ENCODE data around the gene PEX7. TPM values are rescaled to one million over a fixed set of nuclear protein-coding genes. Genes with fewer than 3 reads are reported as not detected.
A peak's percentile ranks its signal among the peaks of the same experiment; 100 is the strongest.
"Not testable (repeated sequence)": the region's sequence is repeated elsewhere in the genome, so short reads cannot be mapped to it uniquely, and the experiment has no call there.

Gene PEX7
- total RNA-seq, 1 experiment from 2014 or later: 17.2 TPM

- DNase-seq (ENCODE audit: low read depth): no peak
Measured at GRCh38 chr6:136790411-136791295, 31.7 kb upstream of the PEX7 start.

- DNase-seq (ENCODE audit: low read depth): peak; percentile 56
Measured at GRCh38 chr6:136791296-136792094, 30.9 kb upstream of the PEX7 start.

GRCh38 chr6:136792095-136792409, 30.3 kb upstream of the PEX7 start:
- DNase-seq (ENCODE audit: low read depth): no peak

DNA sequence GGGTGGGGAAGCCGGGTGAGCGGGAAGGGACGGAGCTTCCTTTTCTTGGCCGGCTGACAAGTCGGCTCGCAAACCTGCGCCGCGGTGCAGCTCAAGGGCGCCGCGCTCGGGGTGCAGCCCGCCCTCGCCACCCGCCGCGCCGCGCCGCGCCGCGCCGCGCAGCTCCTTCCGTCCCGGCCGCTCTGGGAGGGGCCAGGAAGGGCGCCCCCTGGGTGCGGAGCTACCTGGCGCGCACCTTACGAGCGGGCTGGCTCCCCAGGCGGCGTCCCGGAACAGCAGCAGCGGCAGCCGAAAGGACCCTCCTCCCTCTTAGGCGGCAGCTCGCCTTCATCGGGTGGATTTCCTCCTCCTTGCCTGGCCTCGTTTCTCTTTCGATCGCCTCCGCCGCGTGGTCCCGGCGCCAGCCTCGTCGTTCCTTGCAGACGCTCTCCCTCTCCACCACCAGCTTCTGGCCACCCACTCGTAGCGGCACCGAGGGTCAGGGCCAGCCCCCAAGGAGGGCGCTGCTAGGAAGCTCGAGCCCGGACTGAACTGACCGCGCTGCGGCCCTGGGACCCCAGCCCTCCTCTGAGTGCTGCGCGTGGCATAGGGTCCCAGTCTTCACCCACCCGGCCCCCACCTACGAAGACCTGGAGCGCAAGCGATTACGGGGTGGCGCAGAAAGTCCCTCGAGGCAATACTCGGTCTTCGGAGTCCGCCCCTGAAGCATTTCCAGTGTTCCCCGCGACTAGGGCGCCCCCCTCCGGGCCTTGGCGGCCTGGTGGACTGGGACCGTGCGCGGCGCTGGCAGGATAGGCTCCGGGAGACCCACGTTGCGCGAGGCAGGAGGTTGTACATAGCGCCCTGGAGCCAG, 29.8 kb upstream of the PEX7 start, which contains the start of gene MAP3K5:
MAP3K5 (minus strand) TSS at position 68 of the 853 bp plus-strand sequence. CDS start 320 bp downstream, outside the sequence.
- peak; percentile 86 for DNase-seq (ENCODE audit: low read depth)

- no peak for DNase-seq (ENCODE audit: low read depth)
Measured at GRCh38 chr6:136793363-136793762, 29.0 kb upstream of the PEX7 start.

DNA sequence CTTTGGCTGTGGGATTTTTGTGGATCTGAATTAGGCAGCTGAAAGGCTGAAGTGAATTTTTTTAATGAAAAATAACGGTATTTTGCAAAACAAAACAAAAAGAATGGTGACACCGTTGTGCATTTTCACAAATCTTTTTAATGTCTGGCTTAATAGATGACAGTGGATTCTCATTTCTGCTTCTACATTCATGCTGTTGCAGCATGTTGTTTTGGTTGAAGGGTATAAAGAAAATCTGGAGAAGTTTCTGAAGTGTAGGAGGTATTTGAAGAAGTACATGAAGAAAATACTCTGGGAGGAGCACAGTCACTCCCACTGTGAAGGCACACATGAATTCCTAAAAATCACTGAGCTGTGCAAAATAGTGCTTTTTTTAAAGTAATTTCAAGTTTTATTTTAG, 27.0 kb upstream of the PEX7 start:
- DNase-seq (ENCODE audit: low read depth): no peak

DNA sequence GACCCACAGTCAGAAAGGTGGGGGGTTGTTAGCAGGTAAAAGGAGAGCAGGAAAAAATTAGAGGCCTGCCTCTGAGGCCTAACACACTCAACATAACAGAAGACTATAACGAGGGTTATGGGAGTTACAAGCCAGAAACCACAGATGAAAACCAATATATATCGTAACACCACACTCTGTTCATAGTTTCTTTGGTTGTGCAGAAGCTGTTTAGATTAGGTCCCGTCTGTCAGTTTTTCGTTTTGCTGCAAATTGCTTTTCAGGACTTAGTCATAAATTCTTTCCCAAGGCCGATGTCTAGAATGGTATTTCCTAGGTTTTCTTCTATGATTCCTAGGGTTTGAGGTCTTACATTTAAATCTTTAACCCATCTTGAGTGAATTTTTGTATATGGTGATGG, 26.4 kb upstream of the PEX7 start:
- DNase-seq (ENCODE audit: low read depth): no peak

DNA sequence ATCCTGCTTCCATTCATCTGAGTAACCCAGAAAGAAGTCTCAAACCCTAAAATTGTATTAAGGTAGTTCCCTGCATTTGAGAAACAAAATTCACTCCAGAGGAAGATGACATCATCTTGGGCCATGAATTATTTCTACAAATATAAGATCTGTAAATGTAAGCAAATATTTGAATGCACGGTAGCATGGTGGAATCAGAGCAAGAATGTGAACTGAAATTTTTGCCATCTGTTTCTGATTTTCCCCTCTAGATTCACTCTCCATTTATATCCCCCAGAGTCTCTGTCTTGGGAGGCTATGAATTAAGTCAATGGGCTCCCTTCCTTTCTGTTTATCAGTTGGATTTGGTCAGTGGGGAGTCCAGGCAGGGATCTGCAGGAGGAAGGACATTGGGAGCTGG, 24.3 kb upstream of the PEX7 start:
- no peak for DNase-seq (ENCODE audit: low read depth)

DNA sequence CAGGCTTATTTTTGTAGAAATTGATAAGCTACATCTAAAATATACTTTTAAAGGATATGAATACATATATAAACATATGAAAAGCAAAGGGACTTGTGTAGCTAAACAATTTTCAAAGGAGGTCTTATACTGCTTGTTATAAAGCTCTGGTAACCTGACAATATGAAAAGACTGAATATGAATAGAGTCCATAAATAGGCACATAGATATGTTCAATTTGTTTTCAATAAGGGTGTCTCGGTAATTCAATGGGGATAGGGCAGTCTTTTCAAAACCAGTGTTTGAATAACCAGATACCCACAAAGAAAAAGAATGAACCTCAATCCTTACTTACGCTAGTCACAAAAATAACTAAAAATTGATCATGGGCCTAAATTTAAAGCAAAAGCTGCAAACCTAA, 20.8 kb upstream of the PEX7 start:
- DNase-seq (ENCODE audit: low read depth): no peak

DNA sequence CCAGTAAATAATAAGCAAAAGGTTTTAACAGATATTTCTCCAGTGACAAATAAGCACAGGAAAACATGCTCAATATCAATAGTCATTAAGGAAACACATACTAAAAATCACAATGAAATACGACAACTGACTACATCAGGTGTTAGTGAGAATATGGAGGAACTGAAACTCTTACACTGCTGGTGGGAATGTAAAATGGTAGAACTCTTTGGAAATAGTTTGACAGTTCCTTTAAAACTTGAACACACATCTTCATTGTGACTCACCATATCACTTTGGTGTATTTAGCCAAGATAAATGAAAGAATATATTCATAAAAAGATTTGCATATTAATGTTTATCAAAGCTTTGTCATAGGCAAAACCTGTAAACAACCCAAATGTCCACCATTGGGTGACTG, 18.8 kb upstream of the PEX7 start:
- no peak for DNase-seq (ENCODE audit: low read depth)

DNA sequence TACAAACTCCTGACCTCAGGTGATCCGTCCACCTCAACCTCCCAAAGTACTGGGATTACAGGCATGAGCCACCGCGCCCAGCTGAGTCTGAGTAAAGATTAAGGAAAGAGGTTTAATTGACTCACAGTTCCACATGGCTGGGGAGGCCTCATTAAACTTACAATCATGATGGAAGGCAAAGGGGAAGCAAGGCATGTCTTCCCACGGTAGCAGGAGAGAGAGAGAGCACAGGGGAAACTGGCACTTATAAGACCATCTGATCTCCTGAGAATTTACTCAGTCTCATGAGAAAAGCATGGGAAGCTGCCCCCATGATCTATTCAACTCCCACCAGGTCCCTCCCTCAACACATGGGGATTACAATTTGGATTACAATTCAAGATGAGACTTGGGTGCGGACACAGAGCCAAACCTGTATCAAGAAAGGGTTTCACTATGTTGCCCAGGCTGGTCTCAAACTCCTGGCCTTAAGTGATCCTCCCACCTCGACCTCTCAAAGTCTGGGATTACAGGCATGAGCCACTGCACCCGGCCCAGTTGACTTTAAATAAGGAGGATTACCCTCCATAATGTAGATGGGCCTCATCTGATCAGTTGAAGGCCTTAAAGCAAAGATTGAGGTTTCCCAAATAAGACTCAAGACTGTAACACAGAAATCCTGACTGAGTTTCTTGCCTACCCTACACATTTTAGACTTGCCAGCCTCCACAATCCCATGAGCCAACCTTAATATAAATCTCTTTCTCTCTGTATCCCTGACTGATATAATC, 13.1 kb upstream of the PEX7 start:
- no peak for DNase-seq (ENCODE audit: low read depth)

DNA sequence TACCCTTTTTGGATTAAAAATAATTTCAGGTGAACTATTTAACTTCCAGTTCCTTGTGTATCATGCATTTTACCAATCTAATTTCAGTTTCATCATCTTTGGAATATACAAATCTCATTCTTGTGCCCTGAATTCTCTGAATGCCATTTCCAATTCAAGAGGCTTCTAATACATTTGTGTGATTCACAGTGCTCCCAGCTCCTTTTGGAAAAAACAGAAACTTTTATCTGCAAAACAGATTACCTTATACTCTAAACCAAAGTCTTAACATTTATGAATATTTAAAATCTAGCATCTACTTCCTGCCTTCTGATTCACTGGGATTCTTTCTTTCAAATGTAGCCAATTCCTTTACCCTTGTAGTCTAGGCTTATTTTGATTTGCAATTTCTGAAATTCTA, 11.1 kb upstream of the PEX7 start:
- no peak for DNase-seq (ENCODE audit: low read depth)

DNA sequence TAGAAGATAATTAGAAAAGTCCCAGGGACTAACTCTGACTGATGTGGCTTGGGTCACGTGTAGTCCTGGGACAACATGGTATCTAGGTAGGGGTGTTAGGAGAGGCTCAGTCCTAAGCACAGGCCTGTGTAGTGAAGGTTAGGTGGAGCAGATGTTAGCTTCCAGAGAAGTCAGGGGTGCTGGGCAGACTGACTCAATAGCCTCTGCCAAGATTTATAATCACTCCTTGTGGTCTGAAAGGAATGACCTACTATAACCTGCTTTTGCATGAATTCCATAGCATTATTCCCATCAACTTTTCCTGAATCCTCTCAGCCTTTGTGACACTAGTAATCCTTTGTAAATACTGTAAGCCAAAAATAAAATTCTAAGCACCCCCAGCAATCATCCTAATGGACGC, 10.2 kb upstream of the PEX7 start:
- no peak for DNase-seq (ENCODE audit: low read depth)

- not testable (repeated sequence) for DNase-seq (ENCODE audit: low read depth)
Measured at GRCh38 chr6:136815608-136816007, 6.8 kb upstream of the PEX7 start.

DNA sequence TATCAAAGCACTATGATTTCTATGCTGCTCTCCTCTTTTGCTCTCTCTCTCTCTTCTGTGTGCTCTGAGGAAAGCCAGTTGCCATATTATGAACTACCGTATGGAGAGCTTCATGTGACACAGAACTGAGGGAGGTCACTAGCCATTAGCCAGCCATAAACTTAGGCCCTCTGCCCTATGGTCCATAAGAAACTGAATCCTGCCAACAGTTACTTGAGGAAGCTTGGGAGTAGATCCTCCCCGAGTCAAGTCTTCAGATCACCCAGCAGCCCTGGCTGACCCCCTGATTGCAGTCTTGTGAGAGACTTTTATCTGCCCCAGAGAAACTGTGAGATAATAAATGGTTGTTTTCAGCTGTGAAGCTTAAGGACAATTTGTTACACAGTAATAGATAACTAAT, 5.7 kb upstream of the PEX7 start:
- DNase-seq (ENCODE audit: low read depth): no peak

DNA sequence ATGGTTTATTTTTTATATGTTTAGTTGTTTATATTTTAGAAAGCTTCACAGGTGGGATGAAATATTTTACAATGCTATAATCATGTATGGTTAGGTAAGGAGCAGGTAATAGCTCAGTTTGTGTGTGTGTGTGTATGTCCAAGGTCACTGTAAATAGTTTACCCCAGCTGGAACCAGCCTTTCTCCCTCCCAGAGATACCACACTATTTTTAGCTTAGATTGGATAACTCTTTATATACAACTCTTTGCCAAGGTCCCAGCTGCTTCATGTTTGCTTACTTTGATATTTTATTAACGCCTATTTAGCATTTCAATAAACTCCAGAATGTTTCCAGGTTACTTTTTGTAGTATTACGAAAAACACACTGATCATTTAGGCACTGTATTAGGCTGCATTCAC, 1.8 kb upstream of the PEX7 start:
- DNase-seq (ENCODE audit: low read depth): no peak

- peak; percentile 20 for DNase-seq (ENCODE audit: low read depth)
Measured at GRCh38 chr6:136822046-136822375, 381 bp upstream of the PEX7 start.

DNA sequence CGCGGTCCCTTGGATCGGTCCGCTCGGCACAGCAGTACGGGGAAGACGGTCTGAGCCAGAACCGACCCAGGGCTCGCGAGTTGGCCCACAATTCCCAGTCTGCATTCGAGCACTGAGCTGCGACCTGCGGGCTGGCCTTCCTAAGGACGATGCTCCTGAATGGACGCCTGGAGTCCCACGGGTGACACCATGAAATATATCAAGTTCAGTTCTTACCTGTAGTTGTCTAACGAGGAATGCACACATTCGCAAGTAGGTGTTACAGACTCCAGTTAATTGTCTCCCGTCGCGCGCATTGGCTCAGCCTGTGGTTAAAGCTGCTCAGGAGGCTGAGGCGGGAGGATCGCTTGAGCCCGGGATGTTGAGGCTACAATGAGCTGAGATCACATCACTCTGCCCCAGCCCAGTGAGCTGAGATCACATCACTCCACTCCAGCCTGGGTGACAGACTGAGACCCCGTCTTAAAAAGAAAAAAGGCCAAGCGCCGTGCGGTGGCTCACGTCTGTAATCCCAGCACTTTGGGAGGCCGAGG, 802 bp downstream of the PEX7 start:
- DNase-seq (ENCODE audit: low read depth): no peak

DNA sequence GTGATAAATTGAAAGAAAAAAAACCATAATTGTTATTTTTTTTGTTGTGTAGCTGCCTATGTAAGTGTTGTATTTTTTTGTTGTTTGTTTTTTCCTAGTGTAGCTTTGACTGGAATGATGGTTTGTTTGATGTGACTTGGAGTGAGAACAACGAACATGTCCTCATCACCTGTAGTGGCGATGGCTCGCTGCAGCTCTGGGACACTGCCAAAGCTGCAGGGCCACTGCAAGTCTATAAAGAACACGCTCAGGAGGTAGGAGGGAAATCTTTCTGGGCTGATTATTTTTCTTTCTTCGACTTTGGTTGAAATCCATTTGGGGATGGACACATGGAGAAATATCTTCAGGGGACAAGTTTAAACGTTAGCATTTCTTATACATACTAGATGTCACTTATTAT, 3.8 kb downstream of the PEX7 start:
- no peak for DNase-seq (ENCODE audit: low read depth)

DNA sequence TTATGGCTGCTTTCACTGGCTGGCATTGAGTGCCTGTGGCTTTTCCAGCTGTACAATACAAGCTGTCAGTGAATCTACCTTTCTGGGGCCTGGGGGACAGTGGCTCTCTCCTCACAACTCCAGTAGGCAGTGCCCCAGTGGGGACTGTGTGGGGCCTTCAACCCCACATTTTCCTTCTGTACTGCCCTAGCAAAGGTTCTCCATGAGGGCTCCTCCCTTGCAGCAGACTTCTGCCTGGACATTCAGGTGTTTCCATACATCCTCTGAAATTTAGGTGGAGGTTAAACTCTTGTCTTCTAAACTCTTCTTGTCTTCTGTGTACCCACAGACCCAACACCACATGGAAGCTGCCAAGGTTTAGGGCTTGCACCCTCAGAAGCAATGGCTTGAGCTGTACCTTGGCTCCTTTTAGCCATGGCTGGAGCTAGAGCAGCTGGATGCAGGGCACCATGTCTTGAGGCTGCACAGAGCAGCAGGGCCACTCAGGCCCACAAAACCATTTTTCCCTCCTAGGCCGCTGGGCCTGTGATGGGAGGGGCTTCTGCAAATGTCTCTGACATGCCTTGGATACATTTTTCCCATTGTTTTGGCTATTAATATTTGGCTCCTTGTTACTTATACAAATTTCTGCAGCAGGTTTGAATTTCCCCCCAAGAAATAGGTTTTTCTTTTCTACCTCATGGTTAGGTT, 9.6 kb downstream of the PEX7 start:
- DNase-seq (ENCODE audit: low read depth): no peak
